ENCODE measurements around the gene TMEM109.
A peak's percentile ranks its signal among the peaks of the same experiment; 100 is the strongest.

Gene TMEM109

DNA sequence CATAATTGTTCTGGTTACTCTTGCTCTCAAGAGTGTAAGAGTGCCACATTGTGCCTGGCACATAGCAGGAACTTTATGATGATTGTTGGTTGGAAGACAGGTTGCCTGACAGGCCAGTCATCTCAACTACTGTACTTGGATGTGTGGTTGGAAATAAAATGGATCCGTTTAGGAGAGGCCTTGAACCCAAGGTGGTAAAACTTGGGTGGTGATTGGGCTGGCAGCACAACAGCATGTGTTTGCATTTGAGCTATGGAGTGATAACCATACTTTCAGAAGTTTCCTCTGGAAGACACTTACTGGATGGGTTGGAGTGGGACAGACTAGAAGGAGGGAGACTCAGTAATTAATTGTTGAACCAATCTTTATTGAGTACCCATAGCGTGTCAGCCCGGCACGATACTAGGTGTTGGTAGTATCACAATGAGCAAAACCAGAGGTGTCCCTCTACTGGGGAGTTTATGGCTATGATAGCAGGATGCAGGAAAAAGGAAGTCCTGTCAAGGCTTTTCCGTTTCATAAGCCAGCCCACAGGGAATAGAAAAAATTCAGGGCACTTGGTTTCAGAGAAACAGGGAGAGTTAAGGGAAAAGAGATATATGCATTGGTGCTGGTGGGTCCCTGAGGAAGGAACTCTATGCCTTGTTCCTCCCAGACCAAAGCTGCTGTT lies 3.1 kb upstream of the TMEM109 start:
- TF ChIP-seq, protein P1, sequence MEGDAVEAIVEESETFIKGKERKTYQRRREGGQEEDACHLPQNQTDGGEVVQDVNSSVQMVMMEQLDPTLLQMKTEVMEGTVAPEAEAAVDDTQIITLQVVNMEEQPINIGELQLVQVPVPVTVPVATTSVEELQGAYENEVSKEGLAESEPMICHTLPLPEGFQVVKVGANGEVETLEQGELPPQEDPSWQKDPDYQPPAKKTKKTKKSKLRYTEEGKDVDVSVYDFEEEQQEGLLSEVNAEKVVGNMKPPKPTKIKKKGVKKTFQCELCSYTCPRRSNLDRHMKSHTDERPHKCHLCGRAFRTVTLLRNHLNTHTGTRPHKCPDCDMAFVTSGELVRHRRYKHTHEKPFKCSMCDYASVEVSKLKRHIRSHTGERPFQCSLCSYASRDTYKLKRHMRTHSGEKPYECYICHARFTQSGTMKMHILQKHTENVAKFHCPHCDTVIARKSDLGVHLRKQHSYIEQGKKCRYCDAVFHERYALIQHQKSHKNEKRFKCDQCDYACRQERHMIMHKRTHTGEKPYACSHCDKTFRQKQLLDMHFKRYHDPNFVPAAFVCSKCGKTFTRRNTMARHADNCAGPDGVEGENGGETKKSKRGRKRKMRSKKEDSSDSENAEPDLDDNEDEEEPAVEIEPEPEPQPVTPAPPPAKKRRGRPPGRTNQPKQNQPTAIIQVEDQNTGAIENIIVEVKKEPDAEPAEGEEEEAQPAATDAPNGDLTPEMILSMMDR (IDR thresholded peaks at IDR 0.05; ENCODE audit: low read depth, low read length) = no peak
- H3K4me3 ChIP-seq (ENCODE audit: low read depth, low read length) = no peak overlapping the region
- in situ Hi-C loops (cut with HindIII; ENCODE audit: low sequenced_read_pairs) = no loop called here
- no peak for DNase-seq (ENCODE audit: low read depth, low spot score)

DNA sequence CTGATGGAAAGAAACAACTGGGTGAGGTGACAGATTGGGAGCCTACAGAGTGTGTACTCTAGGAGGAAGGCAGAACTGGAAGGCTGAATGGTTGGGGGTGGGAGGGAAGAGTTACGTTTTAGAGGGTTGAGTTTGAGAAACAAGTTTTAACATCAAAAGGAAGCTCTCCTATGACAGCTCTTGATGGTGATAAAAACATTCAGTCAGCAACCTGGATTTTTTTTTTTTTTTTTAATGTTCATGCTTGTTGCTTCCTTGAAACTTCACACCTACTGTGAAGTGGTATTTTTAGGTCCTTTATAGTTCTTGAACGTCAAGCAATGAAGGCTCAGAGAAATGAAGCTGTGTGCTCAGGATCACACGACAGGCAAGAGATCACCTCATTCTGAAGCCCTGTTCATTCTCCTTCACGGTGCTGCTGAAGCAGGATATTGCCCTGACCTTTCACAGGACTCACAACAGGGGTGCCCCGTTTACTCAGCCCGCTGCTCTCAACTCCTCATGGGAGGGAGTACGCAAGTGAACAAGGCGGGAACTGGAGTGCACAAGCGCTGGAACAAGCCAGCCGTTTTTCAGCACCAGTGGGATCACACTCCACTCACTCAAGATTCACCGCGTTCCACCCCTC lies 1.6 kb upstream of the TMEM109 start:
- in situ Hi-C loops (cut with HindIII; ENCODE audit: low sequenced_read_pairs) = no loop called here
- H3K4me3 ChIP-seq (ENCODE audit: low read depth, low read length) = no peak overlapping the region
- TF ChIP-seq, protein P1 (IDR thresholded peaks at IDR 0.05; ENCODE audit: low read depth, low read length) = no peak
- DNase-seq (ENCODE audit: low read depth, low spot score) = peak; percentile 80

DNA sequence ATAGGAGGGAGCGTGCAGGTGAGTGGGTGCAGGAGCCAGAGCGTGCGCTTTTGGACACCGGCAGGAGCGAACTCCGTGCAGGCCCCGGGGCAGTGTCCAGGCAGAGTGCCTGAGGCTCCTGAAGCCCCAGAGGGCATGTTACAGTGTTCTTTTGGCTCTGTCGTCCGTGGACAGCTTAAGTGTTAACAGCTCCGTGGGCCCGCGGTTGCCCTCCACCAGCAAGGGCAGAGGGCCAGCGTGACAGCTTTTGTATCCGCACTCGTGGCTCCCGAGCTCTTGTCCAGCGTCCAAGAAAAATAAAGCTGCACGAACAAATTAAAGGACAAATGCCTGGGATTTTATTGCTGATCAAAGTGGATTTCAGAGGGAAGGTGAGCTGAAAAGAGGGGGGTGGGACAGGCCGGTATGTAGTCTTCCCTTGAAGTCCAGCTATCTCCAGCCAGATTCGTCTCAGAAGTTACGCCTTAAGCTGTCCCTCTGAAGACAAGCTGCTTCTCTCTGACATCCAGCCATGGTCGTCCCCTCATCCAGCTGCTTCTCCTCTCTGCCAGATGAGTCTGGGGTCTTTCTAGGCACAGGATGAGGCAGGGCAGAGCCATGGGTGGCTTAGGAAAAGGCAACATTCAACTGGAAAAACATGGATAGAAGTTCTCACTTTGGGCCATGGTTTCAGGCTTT lies 968 bp upstream of the TMEM109 start:
- DNase-seq (ENCODE audit: low read depth, low spot score) = no peak
- in situ Hi-C loops (cut with HindIII; ENCODE audit: low sequenced_read_pairs) = no loop called here
- TF ChIP-seq, protein P1 (IDR thresholded peaks at IDR 0.05; ENCODE audit: low read depth, low read length) = no peak
- peak overlapping the region; percentile 1 for H3K4me3 ChIP-seq (ENCODE audit: low read depth, low read length)

DNA sequence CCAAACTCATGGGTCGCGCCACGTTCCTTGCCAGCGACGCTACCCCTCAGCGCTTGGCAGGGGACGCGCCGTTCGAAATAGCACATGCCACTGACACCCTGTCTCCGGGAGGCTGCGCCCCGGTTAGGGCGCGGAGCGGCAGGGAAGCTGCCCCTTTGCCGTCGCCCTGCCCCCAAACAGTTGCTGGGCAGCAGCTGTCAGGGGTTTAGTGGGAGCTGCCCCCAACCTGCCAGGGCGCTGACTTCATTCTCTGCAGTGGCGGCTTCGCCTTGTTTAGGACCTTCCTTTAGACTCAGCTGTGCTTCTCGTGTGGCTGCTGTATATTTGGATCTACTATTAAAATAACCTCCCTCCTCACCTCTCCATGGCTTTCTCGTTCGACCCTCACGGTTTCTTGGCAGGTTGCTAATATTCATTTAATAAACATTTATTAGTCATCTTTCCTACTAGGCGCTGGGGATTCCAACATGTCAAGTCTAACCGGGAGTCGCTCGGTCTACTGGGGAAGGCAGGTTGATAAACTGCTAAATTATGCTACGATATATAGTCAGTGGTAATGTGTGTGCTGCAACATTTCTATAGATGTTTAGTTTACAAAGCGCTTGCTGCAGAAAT lies 782 bp downstream of the TMEM109 start:
- in situ Hi-C loops (cut with HindIII; ENCODE audit: low sequenced_read_pairs) = no loop called here
- TF ChIP-seq, protein P1 (IDR thresholded peaks at IDR 0.05; ENCODE audit: low read depth, low read length) = no peak
- DNase-seq (ENCODE audit: low read depth, low spot score) = peak; percentile 47
- H3K4me3 ChIP-seq (ENCODE audit: low read depth, low read length) = peak overlapping the region; percentile 75

DNA sequence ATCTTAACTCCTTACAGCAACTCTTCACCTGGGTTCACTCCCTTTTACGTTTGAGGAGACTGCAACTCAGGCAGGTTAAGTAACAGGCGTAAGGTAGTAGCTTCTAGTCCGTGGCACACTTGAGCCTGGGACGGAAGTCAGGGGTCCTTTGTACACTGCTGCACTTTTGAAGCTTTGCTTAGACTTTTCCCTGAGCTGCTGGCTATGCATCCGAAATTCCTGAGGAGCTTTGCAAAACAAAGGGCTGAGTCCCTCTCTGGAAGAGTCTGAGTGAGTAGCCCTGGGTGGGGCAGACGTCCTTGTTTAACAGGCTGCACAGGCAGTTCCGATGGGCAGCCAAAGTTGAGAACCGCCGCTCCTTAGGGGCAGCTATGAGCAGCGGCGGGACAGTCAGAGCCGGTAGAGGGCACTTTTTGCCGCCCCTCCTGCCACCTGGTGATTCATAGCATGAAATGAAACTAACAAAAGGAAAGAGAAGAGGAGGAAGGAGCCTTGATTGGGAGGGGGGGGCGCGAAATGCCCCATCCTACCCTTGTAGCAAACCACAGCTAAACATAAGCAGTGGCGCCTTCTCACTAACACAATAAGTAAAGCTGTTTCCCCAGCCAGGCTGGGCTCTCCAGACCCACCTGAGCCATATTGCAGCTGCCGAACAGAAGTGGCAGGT lies 1.4 kb downstream of the TMEM109 start:
- peak overlapping the region; percentile 75 for H3K4me3 ChIP-seq (ENCODE audit: low read depth, low read length)
- TF ChIP-seq, protein P1 (IDR thresholded peaks at IDR 0.05; ENCODE audit: low read depth, low read length) = peak; percentile 42
- in situ Hi-C loops (cut with HindIII; ENCODE audit: low sequenced_read_pairs) = no loop called here
- DNase-seq (ENCODE audit: low read depth, low spot score) = peak; percentile 56

DNA sequence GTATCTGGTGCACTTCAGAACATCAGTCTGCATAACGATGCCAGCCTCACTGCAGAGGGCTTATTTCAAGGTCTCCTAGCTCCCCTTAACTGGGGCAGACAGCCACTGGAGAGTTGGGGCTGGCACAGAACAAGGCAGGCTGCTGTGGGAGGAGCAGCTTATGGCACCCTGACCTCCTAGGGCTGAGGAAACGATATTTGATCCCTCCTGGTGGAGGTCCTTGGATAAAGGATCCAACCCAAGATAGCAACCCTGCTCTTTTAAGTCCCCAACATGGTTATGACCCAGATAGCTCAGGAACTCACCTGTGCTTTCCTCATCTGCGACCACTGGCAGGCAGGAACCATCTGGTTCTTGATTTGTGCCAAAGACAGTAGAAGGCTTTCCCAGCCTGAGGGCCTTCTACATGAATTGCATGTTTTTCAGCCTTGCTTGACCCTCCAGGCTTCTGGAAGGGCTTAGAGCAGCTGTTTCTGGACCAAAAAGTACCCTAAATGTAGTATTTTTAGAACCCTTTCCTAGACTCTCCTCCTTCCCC lies 2.8 kb downstream of the TMEM109 start:
- in situ Hi-C loops (cut with HindIII; ENCODE audit: low sequenced_read_pairs) = no loop called here
- H3K4me3 ChIP-seq (ENCODE audit: low read depth, low read length) = no peak overlapping the region
- TF ChIP-seq, protein P1 (IDR thresholded peaks at IDR 0.05; ENCODE audit: low read depth, low read length) = no peak
- no peak for DNase-seq (ENCODE audit: low read depth, low spot score)

Data from astrocyte of the spinal cord (primary cell).